Caco-2 (cell line): Measurements from ENCODE around the gene AKT2. TPM values are rescaled to one million over a fixed set of nuclear protein-coding genes. Genes with fewer than 3 reads are reported as not detected.

Experiments
- BruUV-seq: library from RNA; stranded (reverse); fragments of 400-500 nt; replicated peaks from 2 replicates; lab custom pipeline; 2021; lab: Mats Ljungman, UMichigan
- CTCF ChIA-PET: fragments of 300-600 bp; sonication (Branson Sonifier 250); formaldehyde crosslinking; loops from one replicate; lab custom pipeline; 2022; ENCODE audit warnings: antibody characterized with exemption; lab: Charles Lee
- POLR2A ChIA-PET: fragments of 300-600 bp; sonication (Branson Sonifier 250); formaldehyde crosslinking; loops from one replicate; lab custom pipeline; 2022; ENCODE audit warnings: antibody characterized with exemption; lab: Charles Lee
- DNase-seq, 2 experiments: peaks; one replicate each; pipeline versions ENCODE4 v3.0.0 to v3.0.0-alpha.2; 2020 to 2022
- H3K27me3 ChIP-seq: replicated peaks from 2 replicates; pipeline ENCODE4 v1.6.0; 2011; ENCODE audit warnings: low read length; ENCODE audit not compliant: control insufficient read depth, insufficient read depth
- H3K36me3 ChIP-seq: 2 replicates; pipeline ENCODE4 v1.5.1; 2011; ENCODE audit warnings: low read length; ENCODE audit not compliant: control insufficient read depth, insufficient read depth
- H3K4me1 ChIP-seq: fragments of 250-450 bp; sonication (Bioruptor Pico); 2 replicates; pipeline ENCODE4 v1.5.1; 2020; ENCODE audit warnings: mild to moderate bottlenecking
- H3K4me3 ChIP-seq: 2 replicates; pipeline ENCODE4 v1.5.1; 2011; ENCODE audit warnings: low read depth, mild to moderate bottlenecking, control low read depth, low read length
- H3K9me3 ChIP-seq: fragments of 250-450 bp; sonication (Bioruptor Pico); 2 replicates; pipeline ENCODE4 v1.5.1; 2020; ENCODE audit warnings: mild to moderate bottlenecking, moderate library complexity
- H3K27ac Mint-ChIP-seq: one replicate; pipeline ENCODE4 v1.8.0; 2022; ENCODE audit warnings: mixed read lengths; ENCODE audit not compliant: unreplicated experiment
- H3K27me3 Mint-ChIP-seq: one replicate; pipeline ENCODE4 v1.8.0; 2022; ENCODE audit warnings: mixed read lengths; ENCODE audit not compliant: insufficient read depth, unreplicated experiment
- H3K36me3 Mint-ChIP-seq: one replicate; pipeline ENCODE4 v1.8.0; 2022; ENCODE audit warnings: mild to moderate bottlenecking, mixed read lengths; ENCODE audit not compliant: insufficient read depth, unreplicated experiment
- H3K4me1 Mint-ChIP-seq: one replicate; pipeline ENCODE4 v1.8.0; 2022; ENCODE audit warnings: low read depth, mixed read lengths; ENCODE audit not compliant: unreplicated experiment
- H3K4me3 Mint-ChIP-seq: one replicate; pipeline ENCODE4 v1.8.0; 2022; ENCODE audit warnings: mild to moderate bottlenecking, moderate library complexity, mixed read lengths; ENCODE audit not compliant: unreplicated experiment
- H3K9me3 Mint-ChIP-seq: one replicate; pipeline ENCODE4 v1.8.0; 2022; ENCODE audit warnings: mixed read lengths; ENCODE audit not compliant: unreplicated experiment
- CTCF ChIP-seq, 2 experiments: fragments of 200-600 bp in 1 of 2; IDR thresholded peaks; 1 replicate in 1 of 2; 2 replicates in 1 of 2; pipeline versions ENCODE4 v1.5.1 to v1.8.0; 2011 to 2022; ENCODE audit warnings: antibody characterized with exemption in 1 of 2, control low read depth in 1 of 2, inconsistent platforms in 1 of 2, low read depth in 1 of 2, low read length in 1 of 2, mild to moderate bottlenecking in 1 of 2, moderate library complexity in 1 of 2; ENCODE audit not compliant: insufficient read depth in 1 of 2, severe bottlenecking in 1 of 2, unreplicated experiment in 1 of 2
- intact Hi-C: fragments of 100-400 bp; cut with micrococcal nuclease; formaldehyde crosslinking; loops from one replicate; pipeline ENCODE4 v1.10.0; 2022; ENCODE audit not compliant: unreplicated experiment
- total RNA-seq: library from RNA; stranded (reverse); gene quantifications from 2 replicates; pipeline ENCODE4 v1.2.3, GENCODE V29; 2022

AKT2 gene
- total RNA-seq, 1 experiment from 2014 or later = 169 TPM

GRCh38 chr19:40315812-40316470 lies 30.8 kb upstream of the AKT2 start:
- DNase-seq = no peak
- no peaks in the 10 kb centered on the region for H3K9me3 Mint-ChIP-seq
- H3K4me3 ChIP-seq = no peak overlapping the region
- no peak overlapping the region for H3K27ac Mint-ChIP-seq
- ChIA-PET POLR2A (no interaction called here), CTCF (no interaction called here)
- H3K36me3 ChIP-seq = no peaks in the 10 kb centered on the region
- no peaks in the 10 kb centered on the region for H3K27me3 ChIP-seq
- H3K27me3 Mint-ChIP-seq = no peaks in the 10 kb centered on the region
- intact Hi-C loops = no loop called here
- BruUV-seq = no TSS peak
- H3K9me3 ChIP-seq = no peaks in the 10 kb centered on the region
- H3K4me3 Mint-ChIP-seq = no peak overlapping the region
- peaks cover 7% of the 10 kb centered on the region for H3K4me1 Mint-ChIP-seq
- TF ChIP-seq CTCF (IDR thresholded peaks at IDR 0.05; ENCODE audit: insufficient read depth in 1 of 2, low read depth in 1 of 2, low read length in 1 of 2, severe bottlenecking in 1 of 2, unreplicated experiment in 1 of 2) = no peak
- peaks cover 28% of the 10 kb centered on the region for H3K36me3 Mint-ChIP-seq
- H3K4me1 ChIP-seq = no peaks in the 10 kb centered on the region

GRCh38 chr19:40314656-40315055 lies 29.5 kb upstream of the AKT2 start:
- no peaks in the 10 kb centered on the region for H3K4me1 ChIP-seq
- no peak for DNase-seq
- ChIA-PET CTCF (interaction anchor here (1.8 kb wide), 1 partner anchor 9 kb away, joined by 5 read pairs; no protein-coding TSS in a partner anchor), POLR2A (no interaction called here)
- no peak overlapping the region for H3K4me3 ChIP-seq
- Mint-ChIP-seq H3K36me3 (peaks cover 15% of the 10 kb centered on the region), H3K9me3 (no peaks in the 10 kb centered on the region), H3K4me1 (peaks cover 7% of the 10 kb centered on the region), H3K27me3 (no peaks in the 10 kb centered on the region), H3K4me3 (no peak overlapping the region), H3K27ac (no peak overlapping the region)
- no TSS peak for BruUV-seq
- intact Hi-C loops = no loop called here
- TF ChIP-seq CTCF (IDR thresholded peaks at IDR 0.05; ENCODE audit: insufficient read depth in 1 of 2, low read depth in 1 of 2, low read length in 1 of 2, severe bottlenecking in 1 of 2, unreplicated experiment in 1 of 2) = no peak
- no peaks in the 10 kb centered on the region for H3K27me3 ChIP-seq
- H3K36me3 ChIP-seq = no peaks in the 10 kb centered on the region
- no peaks in the 10 kb centered on the region for H3K9me3 ChIP-seq

GRCh38 chr19:40313229-40313983 lies 28.3 kb upstream of the AKT2 start:
- Mint-ChIP-seq H3K4me1 (peaks cover 7% of the 10 kb centered on the region), H3K27me3 (no peaks in the 10 kb centered on the region), H3K4me3 (no peak overlapping the region), H3K27ac (no peak overlapping the region), H3K36me3 (peaks cover 5% of the 10 kb centered on the region), H3K9me3 (no peaks in the 10 kb centered on the region)
- CTCF ChIA-PET = interaction anchor here (1.8 kb wide), 1 partner anchor 8 kb away, joined by 5 read pairs; no protein-coding TSS in a partner anchor
- Histone ChIP-seq H3K27me3 (no peaks in the 10 kb centered on the region), H3K9me3 (no peaks in the 10 kb centered on the region), H3K4me1 (no peaks in the 10 kb centered on the region), H3K36me3 (no peaks in the 10 kb centered on the region), H3K4me3 (no peak overlapping the region)
- POLR2A ChIA-PET = no interaction called here
- no peak for DNase-seq
- intact Hi-C loops = no loop called here
- BruUV-seq = no TSS peak
- no peak for TF ChIP-seq CTCF (IDR thresholded peaks at IDR 0.05; ENCODE audit: insufficient read depth in 1 of 2, low read depth in 1 of 2, low read length in 1 of 2, severe bottlenecking in 1 of 2, unreplicated experiment in 1 of 2)
